GM23248 (cell line): Measurements from ENCODE around the gene FAM83F. TPM values are rescaled to one million over a fixed set of nuclear protein-coding genes. Genes with fewer than 3 reads are reported as not detected.

Experiments used
- DNase-seq: peaks from one replicate; pipeline ENCODE4 v3.0.0-alpha.2; 2015
- H2AFZ ChIP-seq: fragments of 200-600 bp; sonication (generic); 2 replicates; pipeline ENCODE4 v1.6.1; 2016; ENCODE audit warnings: antibody characterized with exemption
- H3F3A ChIP-seq: fragments of 200-600 bp; sonication (generic); 2 replicates; pipeline ENCODE4 v1.6.1; 2016; ENCODE audit warnings: mild to moderate bottlenecking, antibody characterized with exemption, mixed run types; ENCODE audit not compliant: insufficient read depth
- H3K27ac ChIP-seq: fragments of 200-600 bp; sonication (generic); 2 replicates; pipeline ENCODE4 v1.5.1; 2016; ENCODE audit warnings: mild to moderate bottlenecking
- H3K27me3 ChIP-seq: fragments of 200-600 bp; sonication (generic); replicated peaks from 2 replicates; pipeline ENCODE4 v1.6.1; 2016; ENCODE audit warnings: mild to moderate bottlenecking; ENCODE audit not compliant: insufficient read depth
- H3K36me3 ChIP-seq: fragments of 200-600 bp; sonication (generic); 2 replicates; pipeline ENCODE4 v1.6.1; 2016; ENCODE audit warnings: low read depth, mild to moderate bottlenecking
- H3K4me1 ChIP-seq: fragments of 200-600 bp; sonication (generic); 2 replicates; pipeline ENCODE4 v1.6.1; 2016; ENCODE audit warnings: mild to moderate bottlenecking; ENCODE audit not compliant: insufficient read depth
- H3K4me2 ChIP-seq: fragments of 200-600 bp; sonication (generic); one replicate; pipeline ENCODE4 v1.6.1; 2016; ENCODE audit warnings: mild to moderate bottlenecking; ENCODE audit not compliant: unreplicated experiment
- H3K4me3 ChIP-seq: fragments of 200-600 bp; sonication (generic); 2 replicates; pipeline ENCODE4 v1.5.1; 2016; ENCODE audit warnings: mild to moderate bottlenecking
- H3K79me2 ChIP-seq: fragments of 200-600 bp; sonication (generic); 2 replicates; pipeline ENCODE4 v1.6.1; 2016; ENCODE audit warnings: mild to moderate bottlenecking; ENCODE audit not compliant: insufficient read depth
- H3K9ac ChIP-seq: fragments of 200-600 bp; sonication (generic); 2 replicates; pipeline ENCODE4 v1.6.1; 2016; ENCODE audit warnings: mild to moderate bottlenecking
- H3K9me2 ChIP-seq: fragments of 200-600 bp; sonication (generic); 2 replicates; pipeline ENCODE4 v1.6.1; 2016; ENCODE audit warnings: mixed run types, mild to moderate bottlenecking, moderate library complexity; ENCODE audit not compliant: insufficient read depth
- H3K9me3 ChIP-seq: fragments of 200-600 bp; sonication (generic); one replicate; pipeline ENCODE4 v1.6.1; 2017; ENCODE audit warnings: low read depth
- H4K20me1 ChIP-seq: fragments of 200-600 bp; sonication (generic); 2 replicates; pipeline ENCODE4 v1.6.0; 2016; ENCODE audit not compliant: insufficient read depth
- EZH2 ChIP-seq: fragments of 200-600 bp; sonication (generic); IDR thresholded peaks from 2 replicates; pipeline ENCODE4 v1.6.1; 2018; ENCODE audit warnings: antibody characterized with exemption, mild to moderate bottlenecking; ENCODE audit not compliant: insufficient read depth, poor library complexity, severe bottlenecking
- EZH2phosphoT487 ChIP-seq: fragments of 200-600 bp; sonication (generic); IDR thresholded peaks from 2 replicates; pipeline ENCODE4 v1.6.1; 2018; ENCODE audit warnings: antibody characterized with exemption, moderate library complexity, mild to moderate bottlenecking, low read depth; ENCODE audit not compliant: insufficient read depth
- WGBS, 2 experiments: methylation state at CpG; one replicate each; pipeline ENCODE4 v1.1.6; 2015 to 2017; ENCODE audit warnings: low lambda C conversion rate in 2 of 2, low coverage in 1 of 2; ENCODE audit errors: missing lambda C conversion rate in 2 of 2; 5-methylcytosine and 5-hydroxymethylcytosine counted together
- in situ Hi-C: fragments of 300-500 bp; cut with MboI; formaldehyde crosslinking; loops from 2 replicates; pipeline ENCODE4 v1.15.0; 2020
- polyA plus RNA-seq: library from polyadenylated mRNA; unstranded; fragments of >200 nt; fragmentation: Nextera tagmentation; extraction: Ambion mirVana; gene quantifications from 2 replicates; pipeline ENCODE4 v1.2.1, GENCODE V29; 2016
- total RNA-seq: library from RNA; depleted of rRNA; stranded (reverse); fragments of >200 nt; shearing (Covaris generic); gene quantifications from 2 replicates; pipeline ENCODE4 v1.2.3, GENCODE V29; 2014

FAM83F gene
- total and polyA plus RNA-seq, 2 experiments from 2014 or later: not detected

DNA sequence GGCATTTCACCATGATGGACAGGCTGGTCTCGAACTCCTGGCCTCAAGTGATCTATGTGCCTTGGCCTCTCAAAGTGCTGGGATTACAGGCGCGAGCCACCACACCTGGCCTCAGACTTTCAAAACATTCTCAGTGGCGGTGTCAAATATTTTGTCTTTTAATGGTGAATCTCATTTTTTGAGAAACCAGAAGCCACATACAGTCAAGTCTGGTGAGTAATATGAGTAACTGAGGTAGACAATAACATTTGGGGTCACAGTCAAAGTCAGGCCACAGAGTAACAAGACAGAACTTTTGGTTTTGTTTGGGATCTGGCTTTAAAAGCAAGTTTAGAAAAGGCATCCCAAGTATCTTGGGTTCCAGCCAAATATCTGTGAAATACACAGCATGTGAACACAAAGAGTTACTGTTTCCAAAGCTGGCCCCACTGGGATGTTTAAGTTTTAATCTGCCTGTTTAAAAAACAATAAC, 40.1 kb upstream of the FAM83F start:
- no peak overlapping the region for H3K4me2 ChIP-seq
- no peaks in the 10 kb centered on the region for H4K20me1 ChIP-seq
- H3K9ac ChIP-seq: no peak overlapping the region
- 0 out of 2 replicates have a peak, but pooled peaks cover 5% of the 10 kb centered on the region for H3F3A ChIP-seq
- peak; percentile 60 for DNase-seq
- no peaks in the 10 kb centered on the region for H3K9me3 ChIP-seq
- H2AFZ ChIP-seq: no peak overlapping the region
- H3K4me1 ChIP-seq: no peaks in the 10 kb centered on the region
- 90 to 96% methylated on average over 4 of the region's 4 CpGs for WGBS, 2 experiments
- in situ Hi-C loops: no loop called here
- H3K36me3 ChIP-seq: no peaks in the 10 kb centered on the region
- no peak overlapping the region for H3K4me3 ChIP-seq
- H3K27me3 ChIP-seq: 0 out of 2 replicates have a peak, but pooled peaks cover 9% of the 10 kb centered on the region
- TF ChIP-seq EZH2: no peak
- TF ChIP-seq EZH2phosphoT487: no peak
- no peaks in the 10 kb centered on the region for H3K79me2 ChIP-seq
- no peak overlapping the region for H3K27ac ChIP-seq
- H3K9me2 ChIP-seq: no peaks in the 10 kb centered on the region

- H3K27me3 ChIP-seq: 0 out of 2 replicates have a peak, but pooled peaks cover 8% of the 10 kb centered on the region
- no peak overlapping the region for H3K27ac ChIP-seq
- no peak overlapping the region for H3K4me2 ChIP-seq
- in situ Hi-C loops: no loop called here
- no peaks in the 10 kb centered on the region for H3K79me2 ChIP-seq
- no peaks in the 10 kb centered on the region for H3K9me3 ChIP-seq
- H4K20me1 ChIP-seq: no peaks in the 10 kb centered on the region
- H3K4me3 ChIP-seq: no peak overlapping the region
- H3F3A ChIP-seq: peaks cover 15% of the 10 kb centered on the region
- H3K9ac ChIP-seq: no peak overlapping the region
- DNase-seq: no peak
- TF ChIP-seq EZH2phosphoT487 (no peak), EZH2 (no peak)
- H3K4me1 ChIP-seq: peaks cover 6% of the 10 kb centered on the region
- no peaks in the 10 kb centered on the region for H3K9me2 ChIP-seq
- no peak overlapping the region for H2AFZ ChIP-seq
- 87 to 97% methylated on average over 2 of the region's 2 CpGs for WGBS, 2 experiments
- no peaks in the 10 kb centered on the region for H3K36me3 ChIP-seq
Measured at GRCh38 chr22:39955675-39956074, 39.1 kb upstream of the FAM83F start.

- H3K4me3 ChIP-seq: no peak overlapping the region
- no peak overlapping the region for H2AFZ ChIP-seq
- H3F3A ChIP-seq: peaks cover 28% of the 10 kb centered on the region
- no peak for DNase-seq
- 62 to 64% methylated on average over 9 to 10 of the region's 10 CpGs for WGBS, 2 experiments
- no peaks in the 10 kb centered on the region for H3K9me3 ChIP-seq
- no peaks in the 10 kb centered on the region for H3K27me3 ChIP-seq
- H3K27ac ChIP-seq: no peak overlapping the region
- H3K4me1 ChIP-seq: peaks cover 20% of the 10 kb centered on the region
- in situ Hi-C loops: no loop called here
- H4K20me1 ChIP-seq: no peaks in the 10 kb centered on the region
- H3K4me2 ChIP-seq: no peak overlapping the region
- H3K9ac ChIP-seq: no peak overlapping the region
- no peaks in the 10 kb centered on the region for H3K79me2 ChIP-seq
- no peak for TF ChIP-seq EZH2phosphoT487
- no peak for TF ChIP-seq EZH2
- H3K36me3 ChIP-seq: no peaks in the 10 kb centered on the region
- H3K9me2 ChIP-seq: no peaks in the 10 kb centered on the region
Measured at GRCh38 chr22:39956932-39957664, 37.7 kb upstream of the FAM83F start.

- 72 to 78% methylated on average over 8 of the region's 8 CpGs for WGBS, 2 experiments
- H3K9me3 ChIP-seq: no peaks in the 10 kb centered on the region
- no peaks in the 10 kb centered on the region for H3K36me3 ChIP-seq
- H3F3A ChIP-seq: peaks cover 28% of the 10 kb centered on the region
- DNase-seq: no peak
- H4K20me1 ChIP-seq: no peaks in the 10 kb centered on the region
- no peak overlapping the region for H3K27ac ChIP-seq
- H3K4me1 ChIP-seq: peaks cover 20% of the 10 kb centered on the region
- H3K9ac ChIP-seq: no peak overlapping the region
- TF ChIP-seq EZH2phosphoT487 (no peak), EZH2 (no peak)
- H3K79me2 ChIP-seq: no peaks in the 10 kb centered on the region
- H3K4me2 ChIP-seq: no peak overlapping the region
- no peak overlapping the region for H3K4me3 ChIP-seq
- H3K9me2 ChIP-seq: no peaks in the 10 kb centered on the region
- no peaks in the 10 kb centered on the region for H3K27me3 ChIP-seq
- in situ Hi-C loops: no loop called here
- no peak overlapping the region for H2AFZ ChIP-seq
Measured at GRCh38 chr22:39958009-39958711, 36.6 kb upstream of the FAM83F start.
